Measurements from ENCODE around the gene OAS1.

OAS1 gene

GRCh38 chr12:112967858-112968257, 61.1 kb downstream of the OAS1 start:
- no peak for DNase-seq

Measured in NCI-H187 (cell line).